T-helper 1 cell treated with Interleukin-12 subunit alpha and Interleukin-12 subunit beta and Interleukin-4 antibody, amounts not matched to agents 30 ng/mL and 1 ng/mL, for 36 hours (primary cell): ENCODE data around the gene HRH2. TPM values are rescaled to one million over a fixed set of nuclear protein-coding genes. Genes with fewer than 3 reads are reported as not detected.

Experiments
- total RNA-seq: library from RNA; stranded (reverse); gene quantifications from 2 replicates; pipeline ENCODE4 v1.2.3, GENCODE V29; 2022

Gene HRH2
- total RNA-seq, 1 donor from 2014 or later = 39.3 TPM

Other genes with a start within 250 kb of the HRH2 start
- not detected in 2 replicates for gene DRD1, start 213.9 kb upstream of the HRH2 start, total RNA-seq
- 194 and 195 TPM in 2 replicates for gene SFXN1, start 179.5 kb upstream of the HRH2 start, total RNA-seq
- gene CPLX2, start 213.5 kb downstream of the HRH2 start, total RNA-seq = not detected in 2 replicates